HG03039 (cell line): ENCODE measurements around the gene RPLP1.
"Not testable (repeated sequence)": the region's sequence is repeated elsewhere in the genome, so short reads cannot be mapped to it uniquely, and the experiment has no call there.

Experiments used
- ATAC-seq: cut with Tn5 transposase; IDR thresholded peaks from one replicate; pipeline ENCODE4 v1.9.1; 2021; ENCODE audit warnings: mild to moderate bottlenecking, moderate library complexity; ENCODE audit not compliant: unreplicated experiment

The RPLP1 gene

DNA sequence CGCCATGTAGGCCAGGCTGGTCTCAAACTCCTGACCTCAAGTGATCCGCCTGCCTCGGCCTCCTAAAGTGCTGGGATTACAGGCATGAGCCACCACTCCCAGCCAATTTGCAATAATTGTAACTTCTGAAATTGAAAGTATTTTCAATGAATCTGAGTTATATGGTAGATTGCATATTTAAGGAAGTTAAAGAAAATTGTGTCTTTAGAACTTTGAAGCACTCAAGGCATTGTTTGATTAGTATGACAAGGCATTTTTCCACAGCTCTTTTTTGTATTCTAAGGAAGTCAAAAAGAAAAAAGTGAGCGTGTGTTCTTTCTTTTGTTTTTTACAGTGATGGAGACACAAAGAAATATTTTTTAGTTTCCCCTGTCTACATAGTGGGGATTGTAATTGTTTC, 15.7 kb upstream of the RPLP1 start:
- ATAC-seq = no peak

DNA sequence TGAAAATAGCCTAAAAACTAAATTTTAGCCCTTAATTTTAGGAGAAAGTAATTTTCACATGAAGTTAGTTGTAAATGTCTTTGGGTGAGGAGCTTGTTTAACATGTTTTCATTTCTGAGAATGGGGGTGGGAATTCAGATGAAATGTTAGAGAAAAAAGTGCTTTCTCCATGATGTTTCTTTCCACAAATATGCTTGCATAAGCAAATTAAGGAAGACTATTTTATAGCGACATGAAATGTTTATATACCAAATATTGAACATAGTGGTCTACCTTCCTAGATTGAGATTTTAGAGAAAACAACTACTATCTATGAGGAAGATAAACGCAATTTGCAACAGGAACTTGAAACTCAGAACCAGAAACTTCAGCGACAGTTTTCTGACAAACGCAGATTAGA, 13.0 kb upstream of the RPLP1 start:
- no peak for ATAC-seq

DNA sequence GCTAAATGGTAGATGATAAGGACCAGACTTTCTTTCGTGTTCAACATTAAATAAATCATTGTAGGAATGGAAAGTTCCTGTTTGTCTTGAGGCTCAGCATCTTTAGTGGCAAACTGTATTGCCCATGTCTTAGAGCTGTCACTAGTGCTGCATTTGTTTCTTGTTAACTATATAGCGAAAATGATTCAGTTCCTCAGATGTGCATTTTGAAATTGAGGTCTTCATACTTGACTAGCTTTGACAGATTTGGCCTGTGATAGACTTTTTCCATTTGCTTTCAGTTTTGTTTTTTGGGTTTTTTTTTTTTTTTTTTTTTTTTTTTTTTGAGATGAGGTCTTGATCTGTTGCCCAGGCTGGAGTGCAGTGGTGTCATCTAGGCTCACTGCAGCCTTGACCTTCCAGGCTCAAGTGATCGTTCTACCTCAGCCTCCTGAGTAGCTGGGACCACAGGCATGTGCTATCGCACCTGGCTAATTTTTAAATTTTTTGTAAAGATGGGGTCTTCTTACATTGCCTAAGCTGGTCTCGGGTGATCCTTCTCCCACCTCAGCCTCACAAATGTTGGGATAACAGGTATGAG, 9.5 kb upstream of the RPLP1 start:
- no peak for ATAC-seq

DNA sequence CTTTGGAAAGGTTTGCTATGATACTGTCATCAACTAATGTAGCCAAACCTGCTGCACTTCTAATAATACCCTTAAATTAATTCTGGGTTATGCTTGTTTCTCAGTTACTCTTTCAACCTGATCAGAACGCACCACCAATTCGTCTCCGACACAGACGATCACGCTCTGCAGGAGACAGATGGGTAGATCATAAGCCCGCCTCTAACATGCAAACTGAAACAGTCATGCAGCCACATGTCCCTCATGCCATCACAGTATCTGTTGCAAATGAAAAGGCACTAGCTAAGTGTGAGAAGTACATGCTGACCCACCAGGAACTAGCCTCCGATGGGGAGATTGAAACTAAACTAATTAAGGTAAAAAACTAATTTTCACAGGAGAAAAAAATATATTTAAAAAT, 7.9 kb upstream of the RPLP1 start:
- ATAC-seq = no peak

DNA sequence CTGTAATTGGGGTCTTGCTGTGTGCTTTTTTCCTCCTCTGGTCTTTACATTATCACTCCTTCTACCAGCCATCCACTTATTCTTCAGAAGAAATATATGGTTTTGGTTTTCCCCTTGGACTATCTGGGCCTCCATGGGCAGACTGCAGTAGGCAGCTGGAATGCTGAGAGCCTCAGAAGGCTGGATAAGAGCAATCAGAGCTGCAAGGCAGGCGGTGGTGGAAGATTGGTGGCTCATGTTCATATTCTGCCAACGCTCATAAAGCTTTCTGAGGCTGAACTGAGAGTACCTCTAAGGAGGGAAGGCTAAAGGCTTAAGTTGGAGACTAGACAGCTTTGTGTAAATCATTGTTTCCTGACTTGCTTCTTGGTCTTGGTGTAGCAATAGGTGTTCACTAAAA, 5.7 kb upstream of the RPLP1 start:
- no peak for ATAC-seq

DNA sequence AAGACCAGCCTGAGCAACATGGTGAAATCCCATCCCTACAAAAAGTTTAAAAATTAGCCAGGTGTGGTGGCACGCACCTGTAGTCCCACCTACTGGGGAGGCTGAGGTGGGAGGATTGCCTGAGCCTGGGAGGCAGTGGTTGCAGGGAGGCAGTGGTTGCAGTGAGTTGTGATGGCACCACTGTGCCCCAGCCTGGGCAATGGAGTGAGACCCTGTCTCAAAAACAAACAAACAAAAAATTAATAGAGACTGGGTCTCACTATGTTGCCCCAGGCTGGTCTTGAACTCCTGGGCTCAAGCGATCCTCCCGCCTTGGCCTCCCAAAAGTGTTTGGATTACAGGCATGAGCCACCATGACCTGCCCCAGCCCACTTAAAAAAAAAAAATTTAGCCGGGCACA, 2.4 kb upstream of the RPLP1 start:
- ATAC-seq = not testable (repeated sequence)

DNA sequence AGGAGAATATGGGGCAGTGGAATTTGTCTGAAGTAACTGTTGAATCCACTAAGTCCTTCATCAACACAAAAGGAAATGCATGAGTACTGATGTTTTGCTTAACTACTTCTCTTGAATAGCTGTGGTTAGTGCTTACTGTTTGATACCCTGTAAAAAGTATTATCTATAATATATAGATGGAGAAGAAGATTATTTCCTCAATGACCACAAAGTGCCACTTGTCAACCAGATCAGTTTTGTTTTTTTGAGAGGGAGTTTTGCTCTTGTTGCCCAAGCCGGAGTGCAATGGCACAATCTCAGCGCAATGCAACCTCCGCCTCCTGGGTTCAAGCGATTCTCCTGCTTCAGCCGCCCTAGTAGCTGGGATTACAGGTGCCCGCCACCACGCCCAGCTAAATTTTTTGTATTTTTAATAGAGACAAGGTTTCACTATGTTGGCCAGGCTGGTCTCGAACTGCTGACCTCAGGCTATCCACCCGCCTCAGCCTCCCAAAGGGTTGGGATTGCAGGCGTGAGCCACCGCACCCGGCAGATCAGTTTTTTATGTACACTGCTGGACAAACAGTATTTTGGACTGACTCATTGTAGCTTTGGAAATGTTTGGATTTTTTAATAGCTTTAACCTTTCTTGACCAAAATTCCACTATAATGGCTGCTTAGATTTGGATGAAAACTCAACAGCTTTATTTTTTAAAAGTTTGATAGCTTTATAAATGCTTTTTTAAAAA, 1.5 kb upstream of the RPLP1 start:
- no peak for ATAC-seq

GRCh38 chr15:69451951-69452691, 497 bp upstream of the RPLP1 start:
- ATAC-seq = peak; percentile 14

DNA sequence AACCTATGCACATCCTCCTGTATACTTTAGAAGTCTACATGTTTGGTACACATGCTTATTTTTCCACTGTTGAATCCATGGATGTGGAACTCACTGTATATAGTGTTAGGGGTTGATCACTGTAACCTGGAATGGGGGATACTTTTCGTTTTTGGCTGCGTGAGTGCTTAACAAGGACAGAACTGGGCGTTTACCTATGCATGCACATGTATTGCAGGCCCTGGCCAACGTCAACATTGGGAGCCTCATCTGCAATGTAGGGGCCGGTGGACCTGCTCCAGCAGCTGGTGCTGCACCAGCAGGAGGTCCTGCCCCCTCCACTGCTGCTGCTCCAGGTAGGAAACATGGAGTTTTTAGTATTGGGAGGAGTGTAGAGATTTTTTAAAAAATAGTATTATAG, 2.3 kb downstream of the RPLP1 start:
- ATAC-seq = no peak

- no peak for ATAC-seq
These were observed 3.9 kb downstream of the RPLP1 start for GRCh38 chr15:69456208-69457166.

- no peak for ATAC-seq
These were observed 5.0 kb downstream of the RPLP1 start for GRCh38 chr15:69457304-69458280.

GRCh38 chr15:69459066-69459465, 6.4 kb downstream of the RPLP1 start:
- no peak for ATAC-seq

DNA sequence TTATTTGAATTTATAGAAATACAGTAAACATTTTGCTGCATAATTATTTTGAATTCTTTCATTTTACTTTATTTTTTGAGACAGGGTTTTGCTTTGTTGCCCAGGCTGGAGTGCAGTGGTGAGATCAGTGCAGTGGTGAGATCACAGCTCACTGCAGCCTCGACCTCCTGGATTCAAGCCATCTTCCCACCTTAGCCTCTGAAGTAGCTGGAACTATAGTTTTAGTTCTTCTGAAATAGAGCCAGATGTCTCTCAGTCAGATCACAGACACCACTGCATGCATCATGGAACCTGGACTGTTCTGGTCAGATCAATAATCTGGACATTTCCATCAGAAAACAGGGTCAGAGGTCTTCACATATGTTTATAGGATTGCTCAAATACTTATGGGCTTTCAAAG, 7.9 kb downstream of the RPLP1 start:
- no peak for ATAC-seq

DNA sequence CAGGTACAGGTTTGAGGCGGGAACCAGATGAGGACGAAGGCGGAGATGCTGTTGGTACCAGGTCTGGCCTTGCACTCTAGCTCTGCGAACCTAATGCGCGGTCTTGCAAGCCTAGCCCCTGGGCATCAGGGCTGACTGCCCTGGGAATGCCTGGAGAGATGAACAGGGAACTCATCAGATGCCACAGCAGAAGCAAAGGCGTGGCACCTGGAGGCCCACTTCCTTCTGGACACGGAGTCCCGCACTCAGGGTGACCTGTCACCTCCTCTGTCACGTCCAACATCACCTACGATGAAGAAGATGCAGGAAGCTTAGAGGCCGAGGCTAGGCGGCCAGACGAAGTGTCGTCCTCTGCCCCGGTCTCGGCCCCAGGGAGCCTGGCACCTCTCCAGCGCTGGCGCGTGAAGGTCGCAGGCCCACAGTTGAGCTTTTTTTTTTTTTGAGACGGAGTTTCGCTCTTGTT, 9.4 kb downstream of the RPLP1 start:
- ATAC-seq = no peak

DNA sequence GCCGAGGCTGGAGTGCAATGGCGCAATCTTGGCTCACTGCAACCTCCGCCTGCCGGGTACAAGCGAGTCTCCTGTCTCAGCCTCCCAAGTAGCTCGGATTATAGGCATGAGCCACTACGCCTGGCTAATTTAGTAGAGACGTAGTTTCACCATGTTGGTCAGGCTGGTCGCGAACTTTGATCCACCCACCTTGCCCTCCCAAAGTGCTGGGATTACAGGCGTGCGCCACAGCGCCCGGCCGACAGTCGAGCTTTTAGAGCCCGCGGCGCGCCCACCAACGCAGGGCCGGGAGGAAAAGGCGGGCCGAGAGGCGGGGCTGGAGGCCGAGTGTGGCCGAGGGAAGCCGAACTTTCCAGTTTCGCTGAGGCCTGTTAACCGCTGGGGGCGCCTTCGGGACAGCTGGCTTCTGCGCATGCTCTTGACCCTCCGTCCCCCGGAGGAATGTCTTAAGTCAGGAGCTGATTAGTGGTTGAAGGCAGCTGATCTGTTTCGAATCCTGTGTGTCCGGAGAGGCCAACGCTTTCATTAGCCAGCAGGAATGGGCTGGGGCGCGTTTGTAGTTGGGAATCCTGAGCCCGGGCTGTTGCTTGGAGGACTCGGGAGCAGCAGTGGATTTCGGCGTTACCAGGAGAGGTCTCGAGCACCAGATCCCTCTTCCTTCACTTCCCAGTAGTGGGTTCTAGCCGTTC, 10.0 kb downstream of the RPLP1 start:
- ATAC-seq = peak; percentile 86

DNA sequence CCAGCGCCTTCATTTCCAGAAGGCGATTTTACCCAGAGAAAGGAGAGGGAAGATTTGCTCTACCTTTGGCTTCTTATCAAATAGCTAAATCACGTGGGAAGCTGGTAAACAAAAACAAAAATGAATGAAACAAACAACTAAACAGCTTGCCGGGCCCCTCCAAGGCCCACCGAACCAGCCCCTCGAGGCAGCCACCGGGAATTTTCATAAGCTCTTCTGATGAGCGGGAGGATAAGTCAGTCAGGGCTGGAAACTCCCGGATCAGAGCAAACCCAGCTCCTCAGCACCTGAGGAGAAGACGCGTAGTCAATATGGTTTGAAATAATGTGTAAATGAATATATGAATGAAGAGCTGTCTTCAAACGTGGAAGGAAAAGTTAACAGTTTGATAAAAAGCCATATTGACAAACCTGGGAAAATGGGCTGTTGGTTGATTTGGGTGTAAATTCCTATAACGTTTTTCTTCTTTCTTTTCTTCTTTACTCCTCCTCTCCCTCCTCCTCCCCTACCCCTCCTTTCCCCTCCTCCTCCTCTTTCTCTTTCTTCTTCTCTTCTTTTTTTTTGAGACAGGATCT, 10.7 kb downstream of the RPLP1 start:
- no peak for ATAC-seq

DNA sequence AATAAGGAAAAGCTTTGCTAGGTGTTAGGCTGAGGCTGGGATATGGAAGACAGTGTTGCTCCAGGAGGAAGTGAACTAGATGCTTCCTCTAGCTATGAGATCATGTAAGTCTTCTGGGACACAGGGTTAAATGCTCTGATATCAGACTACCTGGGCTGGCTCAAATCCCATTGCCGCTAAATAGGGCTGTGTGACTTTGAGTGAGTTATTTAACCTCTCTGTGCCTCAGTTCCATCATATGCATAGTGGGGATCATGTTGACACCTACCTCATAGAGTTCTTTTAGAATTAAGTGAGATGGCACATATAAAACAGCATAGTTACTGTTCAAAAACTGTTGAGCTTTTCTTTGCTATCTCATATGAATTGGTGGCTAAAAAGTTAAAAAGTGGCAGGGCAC, 12.6 kb downstream of the RPLP1 start:
- ATAC-seq = no peak

- no peak for ATAC-seq
These were observed 14.1 kb downstream of the RPLP1 start for GRCh38 chr15:69466733-69467132.

- no peak for ATAC-seq
These were observed 15.0 kb downstream of the RPLP1 start for GRCh38 chr15:69467636-69468035.
